ENCODE results near the gene PTGIS. TPM values are rescaled to one million over a fixed set of nuclear protein-coding genes. Genes with fewer than 3 reads are reported as not detected.
A peak's percentile ranks its signal among the peaks of the same experiment; 100 is the strongest.

The PTGIS gene
- total and polyA plus RNA-seq, 2 experiments from 2014 or later, result 109 to 192 TPM

GRCh38 chr20:49583343-49583668 lies 15.4 kb upstream of the PTGIS start:
- no peaks in the 10 kb centered on the region for H3K9me2 ChIP-seq (ENCODE audit: insufficient read depth)
- H3K4me1 ChIP-seq (ENCODE audit: insufficient read depth), result peaks cover 62% of the 10 kb centered on the region
- no peaks in the 10 kb centered on the region for H4K20me1 ChIP-seq (ENCODE audit: insufficient read depth)
- no peaks in the 10 kb centered on the region for H3K79me2 ChIP-seq (ENCODE audit: insufficient read depth)
- 76 to 77% methylated on average over 4 of the region's 4 CpGs for WGBS, 2 experiments (ENCODE audit: low coverage in 1 of 2, low lambda C conversion rate in 2 of 2, missing lambda C conversion rate in 2 of 2)
- DNase-seq, result no peak
- peak overlapping the region; percentile 76 for H3K27ac ChIP-seq
- H2AFZ ChIP-seq, result no peak overlapping the region
- no peaks in the 10 kb centered on the region for H3K27me3 ChIP-seq (replicated peaks; ENCODE audit: insufficient read depth)
- TF ChIP-seq EZH2phosphoT487 (IDR thresholded peaks at IDR 0.05; ENCODE audit: insufficient read depth, low read depth), result no peak
- TF ChIP-seq EZH2 (IDR thresholded peaks at IDR 0.05; ENCODE audit: insufficient read depth, poor library complexity, severe bottlenecking), result no peak
- no peaks in the 10 kb centered on the region for H3K36me3 ChIP-seq (ENCODE audit: low read depth)
- H3K4me3 ChIP-seq, result no peak overlapping the region
- H3K4me2 ChIP-seq (ENCODE audit: unreplicated experiment), result no peak overlapping the region
- H3F3A ChIP-seq (ENCODE audit: insufficient read depth), result peaks cover 58% of the 10 kb centered on the region
- no peak overlapping the region for H3K9ac ChIP-seq
- in situ Hi-C loops (cut with MboI), result no loop called here
- H3K9me3 ChIP-seq (ENCODE audit: low read depth), result no peaks in the 10 kb centered on the region

GRCh38 chr20:49582413-49583334 lies 14.7 kb upstream of the PTGIS start:
- Histone ChIP-seq H3K27ac (peak overlapping the region; percentile 76), H4K20me1 (ENCODE audit: insufficient read depth) (no peaks in the 10 kb centered on the region), H3K4me1 (ENCODE audit: insufficient read depth) (peaks cover 60% of the 10 kb centered on the region), H3K9me2 (ENCODE audit: insufficient read depth) (no peaks in the 10 kb centered on the region), H2AFZ (no peak overlapping the region), H3K79me2 (ENCODE audit: insufficient read depth) (no peaks in the 10 kb centered on the region), H3K36me3 (ENCODE audit: low read depth) (no peaks in the 10 kb centered on the region), H3F3A (ENCODE audit: insufficient read depth) (peaks cover 53% of the 10 kb centered on the region), H3K4me3 (no peak overlapping the region), H3K9ac (no peak overlapping the region), H3K4me2 (ENCODE audit: unreplicated experiment) (no peak overlapping the region), H3K27me3 (replicated peaks; ENCODE audit: insufficient read depth) (no peaks in the 10 kb centered on the region), H3K9me3 (ENCODE audit: low read depth) (no peaks in the 10 kb centered on the region)
- DNase-seq, result no peak
- TF ChIP-seq EZH2phosphoT487 (IDR thresholded peaks at IDR 0.05; ENCODE audit: insufficient read depth, low read depth) (no peak), EZH2 (IDR thresholded peaks at IDR 0.05; ENCODE audit: insufficient read depth, poor library complexity, severe bottlenecking) (no peak)
- in situ Hi-C loops (cut with MboI), result no loop called here
- 98% methylated on average over 10 of the region's 10 CpGs for WGBS, 2 experiments (ENCODE audit: low coverage in 1 of 2, low lambda C conversion rate in 2 of 2, missing lambda C conversion rate in 2 of 2)

- Histone ChIP-seq H3K4me3 (no peak overlapping the region), H3K9me3 (ENCODE audit: low read depth) (no peaks in the 10 kb centered on the region), H3K36me3 (ENCODE audit: low read depth) (no peaks in the 10 kb centered on the region), H3K27ac (peak overlapping the region; percentile 79), H3F3A (ENCODE audit: insufficient read depth) (peaks cover 42% of the 10 kb centered on the region), H3K4me2 (ENCODE audit: unreplicated experiment) (no peak overlapping the region), H3K27me3 (replicated peaks; ENCODE audit: insufficient read depth) (no peaks in the 10 kb centered on the region), H3K79me2 (ENCODE audit: insufficient read depth) (no peaks in the 10 kb centered on the region), H3K4me1 (ENCODE audit: insufficient read depth) (peaks cover 48% of the 10 kb centered on the region), H4K20me1 (ENCODE audit: insufficient read depth) (no peaks in the 10 kb centered on the region), H3K9ac (no peak overlapping the region), H2AFZ (no peak overlapping the region), H3K9me2 (ENCODE audit: insufficient read depth) (no peaks in the 10 kb centered on the region)
- no peak for DNase-seq
- 97 to 100% methylated on average over 1 of the region's 1 CpG for WGBS, 2 experiments (ENCODE audit: low coverage in 1 of 2, low lambda C conversion rate in 2 of 2, missing lambda C conversion rate in 2 of 2)
- in situ Hi-C loops (cut with MboI), result no loop called here
- TF ChIP-seq EZH2 (IDR thresholded peaks at IDR 0.05; ENCODE audit: insufficient read depth, poor library complexity, severe bottlenecking), result no peak
- TF ChIP-seq EZH2phosphoT487 (IDR thresholded peaks at IDR 0.05; ENCODE audit: insufficient read depth, low read depth), result no peak
Measured at GRCh38 chr20:49581482-49581881, 13.5 kb upstream of the PTGIS start.

GRCh38 chr20:49580813-49581174 lies 12.9 kb upstream of the PTGIS start:
- Histone ChIP-seq H3K4me3 (no peak overlapping the region), H3K4me2 (ENCODE audit: unreplicated experiment) (peak overlapping the region; percentile 49), H3K27me3 (replicated peaks; ENCODE audit: insufficient read depth) (no peaks in the 10 kb centered on the region), H3K27ac (peak overlapping the region; percentile 79), H3K36me3 (ENCODE audit: low read depth) (no peaks in the 10 kb centered on the region), H3K4me1 (ENCODE audit: insufficient read depth) (peaks cover 43% of the 10 kb centered on the region), H3F3A (ENCODE audit: insufficient read depth) (peaks cover 36% of the 10 kb centered on the region), H2AFZ (peak overlapping the region; percentile 66; the same call in 1 of the 2 replicates), H3K9me3 (ENCODE audit: low read depth) (no peaks in the 10 kb centered on the region), H3K9ac (peak overlapping the region; percentile 52), H4K20me1 (ENCODE audit: insufficient read depth) (no peaks in the 10 kb centered on the region), H3K79me2 (ENCODE audit: insufficient read depth) (no peaks in the 10 kb centered on the region), H3K9me2 (ENCODE audit: insufficient read depth) (no peaks in the 10 kb centered on the region)
- TF ChIP-seq EZH2phosphoT487 (IDR thresholded peaks at IDR 0.05; ENCODE audit: insufficient read depth, low read depth), result no peak
- no peak for TF ChIP-seq EZH2 (IDR thresholded peaks at IDR 0.05; ENCODE audit: insufficient read depth, poor library complexity, severe bottlenecking)
- in situ Hi-C loops (cut with MboI), result no loop called here
- no peak for DNase-seq
- WGBS, 2 experiments (ENCODE audit: low coverage in 1 of 2, low lambda C conversion rate in 2 of 2, missing lambda C conversion rate in 2 of 2), result 8 to 24% methylated on average over 1 of the region's 1 CpG
